ENCODE data around the gene SH3GLB2. TPM values are rescaled to one million over a fixed set of nuclear protein-coding genes. Genes with fewer than 3 reads are reported as not detected.

SH3GLB2 gene
- total RNA-seq, 1 donor from 2014 or later: 90.1 TPM

GRCh38 chr9:128999581-129000206 is 28.4 kb downstream of the SH3GLB2 start:
- TF ChIP-seq CTCF (conservative IDR thresholded peaks at IDR 0.05; ENCODE audit: low read depth, low read length): no peak
- no peak for DNase-seq (ENCODE audit: low read depth)
- no peak overlapping the region for H3K4me3 ChIP-seq (ENCODE audit: low read depth, low read length)

- TF ChIP-seq CTCF (conservative IDR thresholded peaks at IDR 0.05; ENCODE audit: low read depth, low read length): no peak
- no peak overlapping the region for H3K4me3 ChIP-seq (ENCODE audit: low read depth, low read length)
- DNase-seq (ENCODE audit: low read depth): no peak
Observed at GRCh38 chr9:128998462-128998861, 29.7 kb downstream of the SH3GLB2 start.

- H3K4me3 ChIP-seq (ENCODE audit: low read depth, low read length): no peak overlapping the region
- DNase-seq (ENCODE audit: low read depth): no peak
- TF ChIP-seq CTCF (conservative IDR thresholded peaks at IDR 0.05; ENCODE audit: low read depth, low read length): no peak
Observed at GRCh38 chr9:128995791-128996190, 32.3 kb downstream of the SH3GLB2 start.

- H3K4me3 ChIP-seq (ENCODE audit: low read depth, low read length): no peak overlapping the region
- TF ChIP-seq CTCF (conservative IDR thresholded peaks at IDR 0.05; ENCODE audit: low read depth, low read length): peak; percentile 33
- no peak for DNase-seq (ENCODE audit: low read depth)
Observed at GRCh38 chr9:128992995-128993394, 35.1 kb downstream of the SH3GLB2 start.

- H3K4me3 ChIP-seq (ENCODE audit: low read depth, low read length): no peak overlapping the region
- DNase-seq (ENCODE audit: low read depth): no peak
- TF ChIP-seq CTCF (conservative IDR thresholded peaks at IDR 0.05; ENCODE audit: low read depth, low read length): no peak
Observed at GRCh38 chr9:128987805-128988204, 40.3 kb downstream of the SH3GLB2 start.

- DNase-seq (ENCODE audit: low read depth): no peak
- TF ChIP-seq CTCF (conservative IDR thresholded peaks at IDR 0.05; ENCODE audit: low read depth, low read length): no peak
- no peak overlapping the region for H3K4me3 ChIP-seq (ENCODE audit: low read depth, low read length)
Observed at GRCh38 chr9:128986671-128987070, 41.5 kb downstream of the SH3GLB2 start.

- no peak overlapping the region for H3K4me3 ChIP-seq (ENCODE audit: low read depth, low read length)
- no peak for TF ChIP-seq CTCF (conservative IDR thresholded peaks at IDR 0.05; ENCODE audit: low read depth, low read length)
- no peak for DNase-seq (ENCODE audit: low read depth)
Observed at GRCh38 chr9:128983536-128983935, 44.6 kb downstream of the SH3GLB2 start.
